RPMI8226 (cell line): ENCODE data around the gene PNPLA1.

Source experiments
- DNase-seq: peaks from one replicate; pipeline ENCODE4 v3.0.0-alpha.2; 2015

The PNPLA1 gene

DNA sequence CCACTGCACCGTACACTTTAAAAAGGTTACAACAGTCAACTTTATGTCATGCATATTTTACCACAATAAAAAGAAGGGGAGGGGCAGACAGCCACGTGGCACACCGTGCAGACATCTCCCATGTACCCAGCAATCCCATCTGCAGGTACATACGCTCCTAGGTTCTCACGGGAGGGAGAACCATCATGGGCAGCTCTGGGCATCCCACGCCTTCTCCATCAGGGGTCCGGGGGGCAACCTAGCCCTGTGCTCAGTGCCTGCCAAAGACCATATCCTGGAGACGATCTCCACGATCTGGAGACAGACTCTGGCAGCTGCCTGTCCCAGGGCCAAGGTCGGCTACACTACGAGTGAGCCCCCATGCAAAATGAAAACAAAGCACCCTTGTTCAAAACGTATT, 69.3 kb downstream of the PNPLA1 start:
- DNase-seq: no peak

DNA sequence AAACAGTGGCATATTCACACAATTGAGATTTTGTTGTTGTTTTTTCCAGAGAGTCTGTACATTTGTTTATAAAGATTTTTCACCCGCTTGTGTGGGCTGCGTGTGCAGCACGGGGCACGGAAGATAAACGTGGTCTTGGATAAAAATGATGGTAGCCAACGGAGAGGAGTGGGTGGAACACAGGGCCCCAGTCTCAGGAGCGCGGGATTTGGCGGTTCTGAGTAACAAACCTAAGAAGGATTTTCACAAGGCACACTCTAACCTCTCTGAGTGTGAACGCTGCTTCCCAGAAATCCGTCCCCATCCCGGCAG, 70.4 kb downstream of the PNPLA1 start:
- DNase-seq: no peak

DNA sequence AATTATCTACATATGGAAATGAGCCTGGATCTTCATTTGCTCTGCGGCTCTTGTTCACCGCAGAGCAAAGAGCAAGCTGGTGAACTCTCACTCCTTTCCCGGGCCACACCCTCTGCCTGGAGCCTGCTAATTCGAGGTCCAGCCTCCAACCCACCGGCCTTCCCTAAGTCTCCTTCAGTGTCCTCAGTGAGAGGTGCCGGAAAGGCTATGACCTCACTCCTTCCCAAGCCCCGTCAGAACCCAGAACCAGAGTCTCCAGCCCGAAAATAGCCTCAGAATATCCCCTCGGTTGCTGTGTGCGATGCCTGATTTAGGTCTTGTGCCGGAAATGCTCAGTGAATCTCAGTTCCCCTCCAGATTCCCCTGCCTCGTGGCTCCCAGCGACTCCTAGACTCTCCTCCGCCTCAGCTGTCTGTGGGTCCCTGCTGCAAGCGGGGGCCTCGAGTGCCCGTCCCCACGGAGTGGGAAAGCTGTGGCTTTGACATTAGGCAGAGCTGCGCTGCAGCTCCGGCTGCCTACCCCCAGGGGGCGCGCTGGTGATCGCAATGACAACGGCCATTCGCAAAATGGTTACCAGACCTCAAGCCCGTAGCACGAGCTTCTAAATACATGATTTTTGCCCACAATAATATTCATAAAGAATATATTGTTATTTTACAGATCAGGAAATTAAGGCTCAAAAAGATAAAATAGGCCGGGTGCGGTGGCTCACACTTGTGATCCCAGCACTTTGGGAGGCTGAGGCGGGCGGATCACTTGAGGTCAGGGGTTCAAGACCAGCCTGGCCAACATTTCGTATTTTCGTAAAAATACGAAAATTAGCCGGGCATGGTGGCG, 71.0 kb downstream of the PNPLA1 start:
- peak; percentile 79 for DNase-seq

DNA sequence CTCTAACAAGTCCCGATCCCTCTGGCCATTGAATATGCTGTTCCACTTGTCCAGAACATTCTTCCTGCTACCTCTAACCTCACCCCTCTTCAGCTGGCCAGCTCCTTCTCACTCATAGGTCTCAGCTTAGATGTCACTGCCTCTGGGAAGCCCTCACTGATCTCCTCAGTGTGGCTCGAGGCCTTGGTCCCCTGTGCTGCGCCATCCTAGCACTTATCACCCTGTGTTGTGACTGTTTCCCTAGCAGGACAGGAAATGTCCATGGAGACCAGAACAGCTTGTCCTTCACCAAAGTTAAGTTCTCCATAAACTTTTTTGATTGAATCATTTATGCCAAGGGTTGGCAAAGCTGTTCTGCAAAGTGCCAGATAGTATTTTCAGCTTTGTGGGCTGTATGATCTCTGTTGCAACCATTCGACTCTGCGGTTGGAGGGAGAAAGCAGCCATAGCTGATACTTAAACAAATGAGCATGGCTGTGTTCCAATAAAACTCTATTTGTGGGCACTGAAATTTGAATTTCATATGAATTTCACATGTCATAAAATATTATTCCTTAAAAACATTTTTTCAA, 73.3 kb downstream of the PNPLA1 start:
- no peak for DNase-seq

DNA sequence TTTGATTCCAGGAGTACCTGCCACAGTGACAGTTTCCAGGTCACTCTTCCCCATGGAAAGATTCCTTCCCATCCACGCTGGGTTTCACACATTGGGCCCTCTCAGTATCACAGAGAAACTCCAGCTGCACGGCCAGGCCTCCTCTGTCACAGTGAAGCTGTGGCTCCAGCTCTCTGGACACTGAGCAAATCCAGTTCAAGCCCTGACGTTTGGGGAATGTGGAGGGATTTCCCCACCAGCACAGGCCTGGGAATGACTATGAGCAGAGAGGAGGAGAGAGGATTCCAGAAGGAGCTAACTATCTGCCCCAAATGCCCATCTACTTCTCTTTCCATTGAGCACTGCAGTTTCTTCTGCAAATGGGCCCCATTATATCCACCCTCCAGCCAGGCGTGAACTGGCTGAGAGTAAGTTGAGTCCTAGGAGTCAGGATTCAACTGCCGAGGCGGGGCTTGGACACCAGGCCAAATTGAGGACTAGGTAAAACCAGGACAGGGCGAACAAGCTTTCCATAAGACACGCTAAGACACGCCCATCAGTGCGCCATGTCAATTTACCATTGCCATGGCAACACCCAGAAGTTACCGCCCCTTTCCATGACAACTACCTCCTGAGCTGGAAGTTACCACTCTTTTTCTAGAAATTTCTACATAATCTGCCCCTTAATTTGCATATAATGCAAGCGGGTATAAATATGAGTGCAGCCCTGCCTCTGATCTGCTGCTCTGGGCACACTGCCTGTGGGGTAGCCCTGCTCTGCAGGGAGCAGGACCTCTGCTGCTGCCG, 76.0 kb downstream of the PNPLA1 start:
- DNase-seq: no peak

DNA sequence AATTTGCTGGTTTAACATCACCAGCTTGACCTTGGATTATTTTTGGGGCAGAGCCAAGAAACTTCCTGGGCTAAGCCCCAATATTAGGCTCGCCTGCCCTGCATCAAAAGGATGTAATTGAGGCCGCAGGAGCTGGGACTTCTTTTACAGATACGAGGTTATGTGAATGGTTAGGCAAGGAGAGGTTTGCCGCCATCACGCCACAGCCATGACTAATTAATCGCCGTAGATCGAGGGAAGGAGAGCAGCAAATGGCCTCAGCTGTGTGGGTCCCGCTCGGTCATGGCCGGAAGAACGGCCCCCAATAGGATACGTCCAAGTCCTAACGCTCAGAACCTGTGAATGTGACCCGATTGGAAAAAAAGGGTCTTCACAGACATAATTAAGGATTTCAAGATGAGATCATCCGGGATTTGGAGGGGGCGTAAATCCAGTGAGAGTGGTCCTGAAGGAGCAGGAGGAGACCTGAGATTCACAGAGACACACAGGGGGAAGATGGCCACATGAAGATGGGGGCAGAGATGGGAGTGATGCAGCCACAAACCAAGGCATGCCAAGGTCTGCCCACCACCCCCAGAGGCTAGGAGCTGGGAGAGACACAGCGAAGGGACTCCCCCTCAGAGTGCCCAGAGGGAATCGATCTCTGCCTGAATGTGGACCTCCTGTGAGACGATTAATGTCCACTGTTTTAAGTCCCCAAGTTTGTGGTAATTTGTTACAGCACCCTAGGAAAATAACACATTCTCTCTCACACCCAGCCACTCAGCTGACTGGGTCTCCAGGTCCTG, 76.8 kb downstream of the PNPLA1 start:
- no peak for DNase-seq

DNA sequence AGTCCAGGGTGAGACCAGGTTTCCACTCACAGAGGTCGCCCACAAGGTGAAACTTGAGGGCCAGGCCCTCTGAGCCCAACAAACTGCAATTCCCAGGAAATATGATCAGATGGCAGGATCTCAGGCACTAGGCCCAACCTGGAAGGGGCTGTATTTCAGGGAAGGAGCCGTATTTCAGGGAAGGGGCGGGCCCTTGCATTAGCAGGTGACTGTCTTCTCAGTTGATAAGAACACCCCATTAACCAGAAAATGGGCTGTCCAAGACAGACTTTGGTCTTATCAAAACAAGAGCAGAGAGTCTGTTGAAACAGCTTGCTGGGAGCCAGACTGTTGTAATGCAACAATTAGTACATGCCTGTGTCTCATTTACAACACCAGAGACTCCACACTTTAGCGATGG, 77.8 kb downstream of the PNPLA1 start:
- no peak for DNase-seq

DNA sequence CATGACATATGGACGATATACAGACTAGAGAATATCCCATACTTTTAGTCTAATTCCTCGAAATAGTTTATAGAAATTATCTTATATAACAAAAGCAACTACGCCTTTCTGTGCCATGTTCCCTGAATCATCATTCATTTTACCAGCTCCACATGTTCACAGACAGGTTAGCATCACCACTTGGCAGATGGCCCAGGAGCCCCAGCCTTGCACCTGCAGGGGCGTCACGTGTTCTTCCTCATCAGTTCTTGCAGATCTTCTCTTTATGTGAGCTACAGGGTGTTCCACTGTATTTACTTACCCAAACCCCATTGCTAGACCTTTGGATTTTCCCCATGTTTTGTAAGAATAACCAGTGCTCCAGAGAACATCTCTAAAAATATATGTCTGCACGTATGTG, 79.4 kb downstream of the PNPLA1 start:
- DNase-seq: peak; percentile 98

DNA sequence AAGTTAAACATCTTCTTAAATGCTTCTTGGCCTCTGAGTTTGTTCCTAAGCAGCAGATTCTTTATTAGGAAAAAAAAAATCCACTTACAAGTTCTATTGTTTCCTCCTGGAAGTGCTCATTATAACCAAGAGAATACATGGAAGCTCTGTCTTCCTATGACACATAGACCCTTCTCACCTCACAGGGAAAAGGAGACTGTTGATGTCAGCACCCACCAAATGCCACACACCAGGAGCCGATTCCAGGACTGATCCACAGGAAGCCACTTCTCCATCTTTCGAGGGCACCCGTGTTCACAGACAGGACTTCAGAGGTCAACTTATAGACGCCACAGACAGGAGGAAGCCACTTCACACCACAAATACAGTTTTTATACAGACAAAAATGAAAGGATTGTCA, 80.2 kb downstream of the PNPLA1 start:
- no peak for DNase-seq

DNA sequence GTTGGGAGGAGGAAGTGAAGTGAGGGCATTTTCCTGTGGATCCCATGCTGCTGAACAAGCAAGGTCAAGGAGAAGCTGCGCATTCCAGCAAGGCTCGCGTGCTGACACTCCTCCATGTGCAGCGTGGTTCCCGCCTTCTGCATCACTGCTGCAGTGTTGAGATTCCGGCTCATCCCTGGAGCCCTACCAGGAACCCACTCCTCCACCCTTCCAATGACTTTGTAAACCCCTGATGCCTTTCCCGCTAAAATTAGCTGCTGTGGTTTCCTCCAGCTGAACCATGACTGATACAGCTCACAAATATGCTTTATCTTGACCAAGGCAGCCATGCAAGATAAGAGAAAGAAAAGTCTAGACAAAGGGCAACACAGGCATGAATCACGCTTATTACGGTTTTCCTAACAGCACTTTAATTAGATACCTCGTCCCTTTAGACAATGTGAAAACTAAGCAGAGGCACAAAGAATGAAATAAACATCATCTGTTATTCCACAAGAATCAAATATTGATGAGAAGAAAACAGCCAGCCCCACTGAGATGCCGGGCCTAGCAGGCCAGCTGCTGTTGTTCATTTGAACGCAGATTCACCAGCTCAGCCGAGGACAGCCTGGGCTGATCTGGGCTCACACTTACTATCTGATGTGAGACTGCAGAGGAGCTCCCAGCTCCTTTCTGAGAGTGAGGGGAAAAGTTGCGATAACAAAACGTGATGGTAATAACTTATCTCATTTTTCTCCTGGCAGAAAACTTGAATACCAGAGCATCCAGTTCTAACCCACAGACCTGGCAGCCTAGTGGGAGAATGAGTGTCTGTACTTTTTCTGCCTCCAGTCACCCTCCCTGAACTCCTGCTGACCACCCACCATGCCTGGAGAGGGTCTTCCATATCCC, 81.1 kb downstream of the PNPLA1 start:
- no peak for DNase-seq

DNA sequence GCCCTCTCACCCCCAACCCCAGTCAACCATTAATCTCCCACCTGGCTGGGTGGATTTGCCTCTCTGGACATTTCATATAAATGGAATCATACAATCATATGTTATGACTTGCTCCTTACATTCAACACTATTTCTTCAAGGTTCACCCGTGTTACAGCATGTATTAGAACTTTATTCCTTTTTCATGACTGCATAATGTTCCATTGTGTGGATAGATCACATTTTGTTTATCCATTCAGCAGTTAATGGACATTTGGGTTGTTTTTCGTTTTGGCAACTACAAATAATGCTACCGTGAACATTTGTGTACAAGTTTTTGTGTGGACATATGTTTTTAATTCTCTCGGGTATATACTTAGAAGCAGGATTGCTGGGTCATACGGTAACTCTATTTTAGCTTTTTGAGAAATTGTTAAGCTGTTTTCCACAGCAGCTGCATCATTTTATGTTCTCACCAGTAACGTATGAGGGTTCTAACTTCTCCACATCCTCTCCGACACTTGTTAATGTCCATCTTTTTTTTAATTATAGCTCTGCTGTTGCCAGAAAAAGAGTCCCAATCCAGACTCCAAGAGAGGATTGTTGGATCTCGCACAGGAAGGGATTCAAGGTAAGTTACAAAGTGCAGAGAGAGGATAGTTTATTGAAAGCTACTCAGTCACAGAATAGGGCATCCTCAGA, 82.8 kb downstream of the PNPLA1 start:
- DNase-seq: no peak

DNA sequence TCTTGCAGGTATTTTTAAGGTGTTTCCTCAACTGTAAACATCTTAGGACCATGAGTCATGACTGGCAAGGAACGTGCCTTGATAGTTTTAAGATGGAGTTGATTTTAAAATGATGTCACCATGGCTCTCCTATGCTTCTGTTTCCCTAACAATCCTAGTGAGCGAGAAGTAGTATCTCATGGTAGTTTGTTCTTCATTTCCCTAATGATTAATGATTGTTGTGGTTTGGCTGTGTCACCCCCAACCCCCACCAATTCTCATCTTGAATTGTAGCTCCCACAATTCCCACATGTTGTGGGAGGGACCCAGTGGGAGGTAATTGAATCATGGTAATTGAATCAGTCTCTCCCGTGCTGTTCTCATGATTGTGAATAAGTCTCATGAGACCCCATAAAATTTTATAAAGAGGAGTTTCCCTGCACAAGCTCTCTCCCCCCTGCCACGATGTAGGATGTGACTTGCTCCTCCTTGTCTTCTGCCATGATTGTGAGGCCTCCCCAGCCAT, 83.6 kb downstream of the PNPLA1 start:
- no peak for DNase-seq

DNA sequence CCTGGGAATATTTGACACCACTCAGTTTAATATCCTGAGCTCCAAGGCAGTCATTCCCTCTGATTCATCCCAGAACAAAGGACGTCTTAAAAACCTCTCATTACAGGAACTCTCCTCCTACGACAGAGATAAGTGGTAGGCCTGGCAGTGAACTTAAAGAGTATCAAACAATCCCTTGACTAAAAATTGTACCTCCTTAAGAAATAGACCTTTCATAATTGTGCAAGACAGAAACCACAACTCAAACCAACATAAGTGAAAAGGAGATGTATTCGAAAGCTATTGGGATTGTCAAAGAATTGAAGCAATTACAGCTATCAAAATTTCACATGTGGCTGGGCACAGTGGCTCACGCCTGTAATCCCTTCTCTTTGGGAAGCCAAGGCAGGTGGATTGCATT, 86.0 kb downstream of the PNPLA1 start:
- DNase-seq: no peak

DNA sequence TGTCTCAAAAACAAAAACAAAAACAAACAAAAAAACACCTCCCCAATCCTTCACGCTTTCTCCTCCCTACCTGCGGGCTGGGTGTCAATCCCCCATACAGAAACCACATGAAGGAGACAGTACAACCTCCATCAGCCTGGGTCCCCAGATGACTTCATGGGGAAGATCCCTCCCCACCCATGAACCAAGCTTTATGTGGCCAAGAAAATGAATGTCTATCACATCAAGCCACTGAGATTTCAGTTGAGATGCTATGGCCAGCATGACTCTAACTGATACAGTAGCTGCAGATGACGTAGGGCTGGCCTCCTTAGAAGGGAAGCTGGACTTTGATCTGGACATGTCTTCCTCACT, 88.0 kb downstream of the PNPLA1 start:
- no peak for DNase-seq
